ENCODE data around the gene COPS3.

The COPS3 gene

DNA sequence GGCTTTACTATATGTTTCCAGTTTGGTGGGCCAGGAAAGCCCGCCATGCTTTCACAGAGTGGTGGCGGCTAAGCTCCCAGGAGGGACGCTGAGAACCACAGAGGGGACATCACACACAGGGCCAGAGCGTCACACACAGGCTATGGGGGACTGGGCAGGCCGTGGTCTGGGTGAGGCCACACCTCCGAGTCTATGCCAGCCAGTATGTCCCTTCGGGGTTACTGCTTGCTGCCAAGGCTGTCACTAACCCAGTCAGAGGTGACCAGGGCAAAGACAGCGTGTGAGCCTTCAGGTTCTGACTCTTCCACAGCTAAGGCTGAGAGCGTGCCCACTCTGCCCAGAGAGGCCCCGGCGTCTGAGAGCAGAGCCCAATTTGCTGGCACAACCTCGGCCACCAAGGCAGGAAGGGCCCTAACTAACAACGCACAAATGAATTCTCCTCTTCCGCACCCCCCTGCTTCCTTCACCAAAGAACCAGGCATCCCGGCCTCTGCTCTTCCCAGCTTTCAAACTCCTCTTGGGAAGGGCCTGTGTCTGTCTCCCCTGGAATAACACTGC is 77.8 kb downstream of the COPS3 start:
- TF ChIP-seq CREB1 (IDR thresholded peaks at IDR 0.05; ENCODE audit: low read depth) (no peak), NFIC (IDR thresholded peaks at IDR 0.05) (no peak), TEAD4 (IDR thresholded peaks at IDR 0.05) (no peak), CEBPB (IDR thresholded peaks at IDR 0.05) (no peak), FOXM1 (IDR thresholded peaks at IDR 0.05; ENCODE audit: borderline replicate concordance, low read depth) (no peak), EGR1 (IDR thresholded peaks at IDR 0.05) (no peak)
- TF ChIP-seq, protein P1, sequence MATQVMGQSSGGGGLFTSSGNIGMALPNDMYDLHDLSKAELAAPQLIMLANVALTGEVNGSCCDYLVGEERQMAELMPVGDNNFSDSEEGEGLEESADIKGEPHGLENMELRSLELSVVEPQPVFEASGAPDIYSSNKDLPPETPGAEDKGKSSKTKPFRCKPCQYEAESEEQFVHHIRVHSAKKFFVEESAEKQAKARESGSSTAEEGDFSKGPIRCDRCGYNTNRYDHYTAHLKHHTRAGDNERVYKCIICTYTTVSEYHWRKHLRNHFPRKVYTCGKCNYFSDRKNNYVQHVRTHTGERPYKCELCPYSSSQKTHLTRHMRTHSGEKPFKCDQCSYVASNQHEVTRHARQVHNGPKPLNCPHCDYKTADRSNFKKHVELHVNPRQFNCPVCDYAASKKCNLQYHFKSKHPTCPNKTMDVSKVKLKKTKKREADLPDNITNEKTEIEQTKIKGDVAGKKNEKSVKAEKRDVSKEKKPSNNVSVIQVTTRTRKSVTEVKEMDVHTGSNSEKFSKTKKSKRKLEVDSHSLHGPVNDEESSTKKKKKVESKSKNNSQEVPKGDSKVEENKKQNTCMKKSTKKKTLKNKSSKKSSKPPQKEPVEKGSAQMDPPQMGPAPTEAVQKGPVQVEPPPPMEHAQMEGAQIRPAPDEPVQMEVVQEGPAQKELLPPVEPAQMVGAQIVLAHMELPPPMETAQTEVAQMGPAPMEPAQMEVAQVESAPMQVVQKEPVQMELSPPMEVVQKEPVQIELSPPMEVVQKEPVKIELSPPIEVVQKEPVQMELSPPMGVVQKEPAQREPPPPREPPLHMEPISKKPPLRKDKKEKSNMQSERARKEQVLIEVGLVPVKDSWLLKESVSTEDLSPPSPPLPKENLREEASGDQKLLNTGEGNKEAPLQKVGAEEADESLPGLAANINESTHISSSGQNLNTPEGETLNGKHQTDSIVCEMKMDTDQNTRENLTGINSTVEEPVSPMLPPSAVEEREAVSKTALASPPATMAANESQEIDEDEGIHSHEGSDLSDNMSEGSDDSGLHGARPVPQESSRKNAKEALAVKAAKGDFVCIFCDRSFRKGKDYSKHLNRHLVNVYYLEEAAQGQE (IDR thresholded peaks at IDR 0.05; ENCODE audit: low read depth), result no peak

DNA sequence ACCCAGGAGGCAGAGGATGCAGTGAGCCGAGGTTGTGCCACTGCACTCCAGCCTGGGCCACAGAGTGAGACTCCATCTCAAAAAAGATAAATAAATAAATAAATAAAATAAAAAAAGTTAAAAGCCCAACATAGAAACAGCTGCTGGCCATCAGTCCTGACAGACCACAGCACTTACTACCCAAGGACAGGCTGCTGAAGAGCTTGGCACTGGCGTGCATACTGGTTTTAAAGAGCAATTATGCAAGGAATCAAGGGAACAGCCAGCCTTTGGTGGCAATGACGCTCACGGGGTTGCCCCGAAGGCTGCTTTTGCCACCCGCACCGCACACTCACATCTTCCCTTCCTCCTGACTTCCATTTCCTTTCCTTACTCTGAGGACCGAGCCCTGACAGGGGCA is 79.1 kb downstream of the COPS3 start:
- TF ChIP-seq NFIC (IDR thresholded peaks at IDR 0.05) (no peak), TAF1 (IDR thresholded peaks at IDR 0.05; ENCODE audit: low read depth) (no peak), CEBPB (IDR thresholded peaks at IDR 0.05) (no peak), TCF12 (IDR thresholded peaks at IDR 0.05; ENCODE audit: low read depth) (no peak), CREB1 (IDR thresholded peaks at IDR 0.05; ENCODE audit: low read depth) (no peak), EGR1 (IDR thresholded peaks at IDR 0.05) (no peak), TEAD4 (IDR thresholded peaks at IDR 0.05) (no peak), EP300 (IDR thresholded peaks at IDR 0.05; ENCODE audit: borderline replicate concordance) (no peak), YY1 (IDR thresholded peaks at IDR 0.05; ENCODE audit: low read depth) (no peak), ZBTB7A (IDR thresholded peaks at IDR 0.05; ENCODE audit: low read depth) (no peak), FOXM1 (IDR thresholded peaks at IDR 0.05; ENCODE audit: borderline replicate concordance, low read depth) (no peak), RAD21 (IDR thresholded peaks at IDR 0.05; ENCODE audit: low read depth) (no peak)
- TF ChIP-seq, protein P2, sequence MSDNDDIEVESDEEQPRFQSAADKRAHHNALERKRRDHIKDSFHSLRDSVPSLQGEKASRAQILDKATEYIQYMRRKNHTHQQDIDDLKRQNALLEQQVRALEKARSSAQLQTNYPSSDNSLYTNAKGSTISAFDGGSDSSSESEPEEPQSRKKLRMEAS (IDR thresholded peaks at IDR 0.05), result no peak
- TF ChIP-seq, protein P3, sequence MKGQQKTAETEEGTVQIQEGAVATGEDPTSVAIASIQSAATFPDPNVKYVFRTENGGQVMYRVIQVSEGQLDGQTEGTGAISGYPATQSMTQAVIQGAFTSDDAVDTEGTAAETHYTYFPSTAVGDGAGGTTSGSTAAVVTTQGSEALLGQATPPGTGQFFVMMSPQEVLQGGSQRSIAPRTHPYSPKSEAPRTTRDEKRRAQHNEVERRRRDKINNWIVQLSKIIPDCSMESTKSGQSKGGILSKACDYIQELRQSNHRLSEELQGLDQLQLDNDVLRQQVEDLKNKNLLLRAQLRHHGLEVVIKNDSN (IDR thresholded peaks at IDR 0.05), result no peak
- TF ChIP-seq, protein P1 (IDR thresholded peaks at IDR 0.05; ENCODE audit: low read depth), result no peak

DNA sequence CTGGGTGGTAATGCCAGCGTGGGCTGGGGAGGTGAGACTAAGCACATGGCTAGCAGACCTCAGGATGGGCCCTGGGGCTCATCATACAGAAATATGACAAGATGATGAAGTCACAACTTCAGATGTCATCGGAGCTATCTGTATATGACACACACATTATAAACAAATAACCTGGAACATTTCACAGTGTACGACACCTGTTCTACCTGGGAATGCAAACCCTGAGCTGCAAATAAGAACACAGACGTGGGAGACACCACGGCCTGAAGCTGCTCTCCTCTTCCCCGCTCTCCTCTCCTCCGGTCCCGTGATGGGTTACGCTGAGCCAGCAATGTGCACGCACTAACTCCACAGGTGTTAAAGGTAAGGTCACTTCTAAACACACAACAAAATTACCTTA is 79.8 kb downstream of the COPS3 start:
- no peak for TF ChIP-seq TAF1 (IDR thresholded peaks at IDR 0.05; ENCODE audit: low read depth)
- TF ChIP-seq CEBPB (IDR thresholded peaks at IDR 0.05), result no peak
- no peak for TF ChIP-seq CREB1 (IDR thresholded peaks at IDR 0.05; ENCODE audit: low read depth)
- TF ChIP-seq YY1 (IDR thresholded peaks at IDR 0.05; ENCODE audit: low read depth), result no peak
- TF ChIP-seq EGR1 (IDR thresholded peaks at IDR 0.05), result no peak
- TF ChIP-seq, protein P1 (IDR thresholded peaks at IDR 0.05; ENCODE audit: low read depth), result no peak
- TF ChIP-seq FOXM1 (IDR thresholded peaks at IDR 0.05; ENCODE audit: borderline replicate concordance, low read depth), result no peak
- no peak for TF ChIP-seq EP300 (IDR thresholded peaks at IDR 0.05; ENCODE audit: borderline replicate concordance)
- TF ChIP-seq NFIC (IDR thresholded peaks at IDR 0.05), result no peak
- TF ChIP-seq, protein P2 (IDR thresholded peaks at IDR 0.05), result no peak

DNA sequence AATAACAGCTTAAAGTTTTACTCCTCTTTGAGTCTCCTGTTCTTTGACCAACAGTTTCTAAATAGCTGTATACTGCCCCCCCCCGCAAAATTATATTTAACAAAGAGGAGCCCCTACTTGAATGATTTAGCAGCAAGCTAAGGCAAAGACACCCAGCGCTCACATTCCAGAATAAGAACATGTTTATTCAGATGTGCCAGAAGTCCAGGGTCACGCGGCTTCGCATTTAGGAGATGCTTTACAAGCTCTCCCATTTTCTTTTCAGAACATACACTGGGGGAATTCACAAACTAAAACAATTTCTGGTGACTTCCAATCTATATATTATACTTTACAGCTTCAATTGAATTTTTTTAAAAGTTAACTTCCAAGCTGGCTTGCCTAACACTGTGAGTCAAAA is 80.2 kb downstream of the COPS3 start:
- TF ChIP-seq FOXM1 (IDR thresholded peaks at IDR 0.05; ENCODE audit: borderline replicate concordance, low read depth), result no peak
- no peak for TF ChIP-seq ZBTB7A (IDR thresholded peaks at IDR 0.05; ENCODE audit: low read depth)
- no peak for TF ChIP-seq RAD21 (IDR thresholded peaks at IDR 0.05; ENCODE audit: low read depth)

DNA sequence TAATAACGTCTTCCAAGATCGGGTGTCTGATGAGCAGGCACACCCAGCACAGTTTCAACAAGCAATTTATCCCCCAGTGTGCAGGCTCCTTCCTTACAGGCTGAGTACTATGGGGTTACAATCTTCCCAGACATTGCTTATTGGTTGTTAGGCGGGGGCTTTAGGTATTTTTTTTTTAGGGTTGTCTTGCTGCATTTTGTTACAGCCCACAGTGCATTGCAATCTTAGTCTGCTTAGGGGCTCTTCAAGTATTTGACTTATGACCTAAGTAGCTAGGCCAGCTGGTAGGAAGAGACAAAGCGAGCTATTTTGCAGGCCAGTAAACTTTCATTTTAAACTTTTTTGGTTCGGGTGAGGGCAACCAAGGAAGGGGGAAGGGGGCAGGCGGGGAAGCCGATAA is 80.7 kb downstream of the COPS3 start:
- TF ChIP-seq EP300 (IDR thresholded peaks at IDR 0.05; ENCODE audit: borderline replicate concordance), result no peak
- no peak for TF ChIP-seq RAD21 (IDR thresholded peaks at IDR 0.05; ENCODE audit: low read depth)
- no peak for TF ChIP-seq TAF1 (IDR thresholded peaks at IDR 0.05; ENCODE audit: low read depth)
